Stimulated activated CD8-positive, alpha-beta memory T cell treated with anti-CD3 and anti-CD28 coated beads, Interleukin-15, amount 100 ng/mL, for 24 hours (primary cell): Measurements from ENCODE around the gene GSTM1.

Source experiments
- DNase-seq: peaks from one replicate; pipeline ENCODE4 v3.0.0-alpha.2; 2020; ENCODE audit warnings: low read depth

GSTM1 gene

GRCh38 chr1:109726728-109727373, 39.2 kb downstream of the GSTM1 start:
- DNase-seq = no peak

- no peak for DNase-seq
Observed at GRCh38 chr1:109728870-109729269, 41.3 kb downstream of the GSTM1 start.

GRCh38 chr1:109730666-109731065, 43.0 kb downstream of the GSTM1 start:
- DNase-seq = no peak

- DNase-seq = no peak
Observed at GRCh38 chr1:109732390-109732881, 44.8 kb downstream of the GSTM1 start.

GRCh38 chr1:109733236-109733870, 45.7 kb downstream of the GSTM1 start:
- DNase-seq = no peak

- DNase-seq = peak; percentile 57
Observed at GRCh38 chr1:109739738-109740614, 52.4 kb downstream of the GSTM1 start.

GRCh38 chr1:109740615-109741373, 53.2 kb downstream of the GSTM1 start, which contains the start of gene GSTM3:
Gene GSTM3 (minus strand): TSS chr1:109741038. CDS start chr1:109740287, 751 bp downstream.
- no peak for DNase-seq
